Measurements from ENCODE around the gene CDH19.

The CDH19 gene

DNA sequence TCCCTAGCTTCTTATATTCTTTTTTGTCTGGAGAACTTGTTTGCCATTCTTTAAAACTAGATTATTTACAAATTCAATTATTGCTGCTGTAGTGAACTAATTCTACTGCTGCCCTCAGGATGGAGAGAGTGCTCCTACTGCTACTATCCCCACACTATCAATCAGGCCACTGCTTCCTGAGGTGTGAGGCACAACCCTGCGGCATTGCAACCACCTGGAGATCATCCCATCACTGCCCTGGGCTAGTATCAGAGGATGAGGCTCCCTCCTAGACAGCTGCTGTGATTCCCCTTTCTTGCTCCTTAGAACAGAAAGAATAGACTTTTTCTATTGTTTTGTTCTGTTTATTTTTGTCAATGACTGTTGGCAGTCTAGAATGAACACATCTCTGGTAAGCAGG is 146.6 kb downstream of the CDH19 start:
- DNase-seq (ENCODE audit: low read depth in 1 of 2, low spot score in 1 of 2) = no peak

Measured in activated CD4-positive, alpha-beta T cell treated with anti-CD3 and anti-CD28 coated beads, Interleukin-2, amount 50 U/mL, for 24 hours (primary cell).